ENCODE measurements around the gene CHTF18.

CHTF18 gene

GRCh38 chr16:838741-839140 is 50.3 kb downstream of the CHTF18 start:
- TF ChIP-seq CTCF (IDR thresholded peaks at IDR 0.05; ENCODE audit: control insufficient read depth, extremely low read depth, insufficient read depth), result no peak
- DNase-seq (ENCODE audit: low read depth), result no peak
- no peak overlapping the region for H3K4me3 ChIP-seq (ENCODE audit: low read depth, low read length)

DNA sequence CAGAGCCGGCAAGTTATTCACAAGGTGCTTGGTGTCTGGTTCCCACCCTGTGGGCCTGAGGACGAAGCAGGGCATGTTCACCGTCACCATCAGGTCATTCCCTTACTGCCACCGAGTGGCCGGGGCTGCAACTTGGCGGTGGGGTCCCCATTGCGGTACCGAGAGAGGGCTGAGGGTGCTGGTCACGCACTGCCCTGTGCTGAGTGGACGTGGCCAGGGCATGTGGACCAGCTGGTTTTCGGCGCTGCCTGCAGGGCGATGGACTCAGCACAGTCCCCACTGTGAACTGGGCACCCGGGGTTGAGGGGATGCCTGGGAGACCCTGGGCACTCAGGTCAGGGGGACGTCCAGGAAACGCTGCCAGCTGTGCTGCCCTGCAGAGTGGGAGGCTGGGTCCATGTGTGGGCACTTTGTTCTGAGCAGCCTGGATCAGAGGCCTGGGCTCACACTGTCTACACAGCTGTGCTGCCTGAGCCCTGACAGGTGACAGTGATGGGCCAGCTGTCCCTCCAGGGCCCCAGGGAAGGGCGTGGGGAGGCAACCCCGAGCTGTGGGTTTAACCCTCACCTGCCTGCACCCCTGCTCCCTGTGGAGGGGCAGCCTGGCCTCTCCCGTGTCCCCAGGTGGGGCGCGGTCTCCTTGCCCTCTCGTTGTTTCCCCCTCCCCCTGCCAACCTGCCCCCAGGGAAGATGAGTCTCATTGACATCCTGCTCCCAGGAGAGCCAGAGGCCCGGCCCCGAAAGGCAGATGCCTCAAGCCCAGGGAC is 51.4 kb downstream of the CHTF18 start:
- no peak overlapping the region for H3K4me3 ChIP-seq (ENCODE audit: low read depth, low read length)
- no peak for DNase-seq (ENCODE audit: low read depth)
- TF ChIP-seq CTCF (IDR thresholded peaks at IDR 0.05; ENCODE audit: control insufficient read depth, extremely low read depth, insufficient read depth), result no peak

- no peak overlapping the region for H3K4me3 ChIP-seq (ENCODE audit: low read depth, low read length)
- TF ChIP-seq CTCF (IDR thresholded peaks at IDR 0.05; ENCODE audit: control insufficient read depth, extremely low read depth, insufficient read depth), result no peak
- DNase-seq (ENCODE audit: low read depth), result no peak
Observed at GRCh38 chr16:840561-841454, 52.4 kb downstream of the CHTF18 start.

- no peak overlapping the region for H3K4me3 ChIP-seq (ENCODE audit: low read depth, low read length)
- DNase-seq (ENCODE audit: low read depth), result no peak
- TF ChIP-seq CTCF (IDR thresholded peaks at IDR 0.05; ENCODE audit: control insufficient read depth, extremely low read depth, insufficient read depth), result no peak
Observed at GRCh38 chr16:841455-842060, 53.1 kb downstream of the CHTF18 start.

DNA sequence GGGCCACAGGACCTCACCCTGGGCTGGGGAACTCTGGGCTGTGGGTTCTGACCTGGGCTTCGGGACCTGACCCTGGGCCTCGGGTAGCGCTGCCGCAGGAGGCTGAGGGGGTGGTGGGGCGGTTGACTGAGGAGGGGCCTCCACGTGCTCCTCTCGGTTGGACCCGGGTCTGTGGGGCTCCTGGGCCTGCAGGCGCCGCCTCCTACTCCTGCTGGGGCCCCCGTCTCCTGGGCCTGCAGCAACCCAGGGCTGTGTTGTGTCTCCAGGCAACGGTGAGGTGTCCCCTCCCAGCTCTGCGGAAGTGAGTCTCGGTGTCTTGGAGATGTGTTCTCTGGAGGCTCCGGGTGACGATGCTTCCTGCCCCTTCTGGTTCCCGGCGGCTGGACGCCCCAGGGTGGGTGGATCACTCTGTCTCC is 53.6 kb downstream of the CHTF18 start:
- no peak for TF ChIP-seq CTCF (IDR thresholded peaks at IDR 0.05; ENCODE audit: control insufficient read depth, extremely low read depth, insufficient read depth)
- no peak for DNase-seq (ENCODE audit: low read depth)
- no peak overlapping the region for H3K4me3 ChIP-seq (ENCODE audit: low read depth, low read length)

DNA sequence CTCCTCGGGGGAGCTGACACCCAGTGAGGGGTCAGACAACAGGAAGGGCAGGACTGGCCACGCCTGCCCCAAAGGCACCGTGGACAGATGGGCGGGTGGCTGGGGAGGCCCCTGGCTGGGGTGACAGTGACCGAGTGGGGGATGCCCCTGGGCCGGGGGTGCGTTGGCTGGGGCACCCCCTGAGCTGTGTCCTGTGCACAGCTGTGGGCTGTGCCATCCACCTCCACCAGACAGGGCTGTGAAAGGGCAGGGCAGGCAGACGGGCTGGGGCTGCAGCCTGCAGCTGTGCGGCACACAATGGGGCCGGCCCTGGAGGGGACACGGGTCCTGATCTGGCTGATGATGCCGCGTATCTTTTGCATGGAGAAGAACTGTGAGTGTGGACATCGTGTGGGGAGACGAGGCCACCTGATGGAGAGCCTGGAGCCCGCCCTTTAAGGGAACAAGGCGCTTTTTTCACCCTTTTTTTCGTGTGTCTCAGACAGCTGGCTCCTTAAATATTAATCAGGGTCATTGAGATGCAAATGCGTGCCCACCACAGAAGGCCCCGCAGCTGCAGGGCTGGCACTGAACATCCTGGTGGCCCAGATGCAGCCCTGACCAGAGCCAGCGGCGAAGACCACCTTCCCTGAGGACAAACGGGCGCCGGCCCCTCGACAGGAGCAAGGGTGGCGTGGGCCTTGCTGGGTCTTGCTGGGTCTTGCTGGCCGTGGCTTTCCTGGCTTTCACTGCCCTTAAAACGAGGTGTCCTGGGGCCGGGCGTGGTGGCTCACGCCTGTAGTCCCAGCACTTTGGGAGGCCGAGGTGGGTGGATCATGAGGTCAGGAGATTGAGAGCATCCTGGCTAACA is 54.5 kb downstream of the CHTF18 start:
- no peak for DNase-seq (ENCODE audit: low read depth)
- TF ChIP-seq CTCF (IDR thresholded peaks at IDR 0.05; ENCODE audit: control insufficient read depth, extremely low read depth, insufficient read depth), result no peak

More for the DNA sequence above, 54.5 kb downstream of the CHTF18 start:
- H3K4me3 ChIP-seq (ENCODE audit: low read depth, low read length), result no peak overlapping the region

All from LNCaP clone FGC (cell line).